IMR-90 (cell line): ENCODE results near the gene STEAP1. TPM values are rescaled to one million over a fixed set of nuclear protein-coding genes. Genes with fewer than 3 reads are reported as not detected.

Experiments used
- ATAC-seq: fragments of 200-7000 bp; cut with Tn5 transposase; 2 replicates; pipeline ENCODE4 v1.9.1; 2020; ENCODE audit warnings: low read depth, mild to moderate bottlenecking, moderate library complexity
- BruUV-seq: library from RNA; stranded (reverse); fragments of 400-500 nt; replicated peaks from 2 replicates; lab custom pipeline; 2021; lab: Mats Ljungman, UMichigan
- CTCF ChIA-PET: fragments of 300-600 bp; formaldehyde crosslinking; extraction: SDS; loops from one replicate; lab custom pipeline; 2021; ENCODE audit warnings: antibody characterized with exemption; lab: Yijun Ruan, JAX
- POLR2A ChIA-PET: fragments of 300-600 bp; sonication (Branson Sonifier 250); formaldehyde crosslinking; loops from one replicate; lab custom pipeline; 2022; ENCODE audit warnings: antibody characterized with exemption; ENCODE audit not compliant: unreplicated experiment; lab: Charles Lee
- DNase-seq: peaks from one replicate; pipeline ENCODE4 v3.0.0; 2013
- H2AFZ ChIP-seq: replicated peaks from 2 replicates; pipeline ENCODE3; 2013; ENCODE audit warnings: low read length, mild to moderate bottlenecking; ENCODE audit not compliant: poor library complexity
- H2AK5ac ChIP-seq: 2 replicates; pipeline ENCODE4 v1.6.1; 2013; ENCODE audit warnings: low read depth, low read length, inconsistent platforms
- H2AK9ac ChIP-seq: replicated peaks from 2 replicates; pipeline ENCODE3; 2013; ENCODE audit warnings: mild to moderate bottlenecking, low read depth, low read length, moderate library complexity; ENCODE audit not compliant: poor library complexity
- H2BK120ac ChIP-seq: 2 replicates; pipeline ENCODE4 v1.6.1; 2013; ENCODE audit warnings: low read depth, low read length, inconsistent platforms
- H2BK15ac ChIP-seq: 3 replicates; pipeline ENCODE4 v1.6.1; 2013; ENCODE audit warnings: low read depth, low read length, inconsistent platforms
- H2BK20ac ChIP-seq: 2 replicates; pipeline ENCODE4 v1.6.1; 2013; ENCODE audit warnings: low read depth, mild to moderate bottlenecking, inconsistent platforms, low read length, moderate library complexity
- H2BK5ac ChIP-seq: 2 replicates; pipeline ENCODE4 v1.6.1; 2013; ENCODE audit warnings: mild to moderate bottlenecking, low read depth, low read length, inconsistent platforms; ENCODE audit not compliant: poor library complexity, severe bottlenecking
- H3K14ac ChIP-seq: replicated peaks from 2 replicates; pipeline ENCODE4 v1.6.1; 2013; ENCODE audit warnings: low read depth, low read length, inconsistent platforms
- H3K18ac ChIP-seq: 2 replicates; pipeline ENCODE4 v1.6.1; 2013; ENCODE audit warnings: low read depth, low read length, control low read depth
- H3K23ac ChIP-seq: 2 replicates; pipeline ENCODE4 v1.6.1; 2013; ENCODE audit warnings: low read depth, low read length, inconsistent platforms
- H3K27ac ChIP-seq: 2 replicates; pipeline ENCODE4 v1.5.1; 2013; ENCODE audit warnings: mild to moderate bottlenecking, control low read depth, low read length; ENCODE audit not compliant: insufficient read depth
- H3K27me3 ChIP-seq: 2 replicates; pipeline ENCODE4 v1.6.1; 2013; ENCODE audit warnings: low read length; ENCODE audit not compliant: control insufficient read depth, insufficient read depth
- H3K36me3 ChIP-seq: 2 replicates; pipeline ENCODE4 v1.6.1; 2013; ENCODE audit warnings: low read length, mixed read lengths; ENCODE audit not compliant: control insufficient read depth, insufficient read depth
- H3K4ac ChIP-seq: 2 replicates; pipeline ENCODE4 v1.6.1; 2013; ENCODE audit warnings: low read depth, low read length, inconsistent platforms
- H3K4me1 ChIP-seq: 2 replicates; pipeline ENCODE4 v1.6.1; 2013; ENCODE audit warnings: low read length, mixed read lengths; ENCODE audit not compliant: control insufficient read depth, insufficient read depth
- H3K4me2 ChIP-seq: 2 replicates; pipeline ENCODE4 v1.6.1; 2013; ENCODE audit warnings: low read depth, mild to moderate bottlenecking, control low read depth, low read length, moderate library complexity
- H3K4me3 ChIP-seq: 2 replicates; pipeline ENCODE4 v1.5.1; 2013; ENCODE audit warnings: low read depth, mild to moderate bottlenecking, control low read depth, low read length, moderate library complexity; ENCODE audit not compliant: insufficient read depth
- H3K56ac ChIP-seq: 2 replicates; pipeline ENCODE4 v1.6.1; 2013; ENCODE audit warnings: low read length, inconsistent platforms; ENCODE audit not compliant: insufficient read depth; ENCODE audit errors: extremely low read depth
- H3K79me1 ChIP-seq, 2 experiments: 2 replicates each; pipeline ENCODE4 v1.6.1; 2013; ENCODE audit warnings: low read length in 2 of 2, inconsistent platforms in 1 of 2, low read depth in 1 of 2
- H3K9ac ChIP-seq: 2 replicates; pipeline ENCODE4 v1.6.1; 2013; ENCODE audit warnings: low read depth, low read length, control low read depth
- H3K9me1 ChIP-seq: 2 replicates; pipeline ENCODE4 v1.6.1; 2013; ENCODE audit warnings: low read length, inconsistent platforms; ENCODE audit not compliant: insufficient read depth
- H3K9me3 ChIP-seq: 2 replicates; pipeline ENCODE4 v1.6.1; 2013; ENCODE audit warnings: low read length; ENCODE audit not compliant: control insufficient read depth, insufficient read depth
- H4K20me1 ChIP-seq: 2 replicates; pipeline ENCODE4 v1.6.1; 2013; ENCODE audit warnings: low read length, inconsistent platforms; ENCODE audit not compliant: insufficient read depth
- H4K5ac ChIP-seq: 2 replicates; pipeline ENCODE4 v1.6.1; 2013; ENCODE audit warnings: mild to moderate bottlenecking, low read depth, low read length, control low read depth
- H4K8ac ChIP-seq, 2 experiments: 2 replicates each; pipeline ENCODE4 v1.6.1; 2013; ENCODE audit warnings: low read depth in 2 of 2, low read length in 2 of 2, control low read depth in 1 of 2, inconsistent platforms in 1 of 2
- H4K91ac ChIP-seq: 2 replicates; pipeline ENCODE4 v1.6.1; 2013; ENCODE audit warnings: low read depth, low read length, inconsistent platforms; ENCODE audit not compliant: insufficient read depth
- CEBPB ChIP-seq: IDR thresholded peaks from 2 replicates; pipeline ENCODE4 v1.6.1; 2012; ENCODE audit warnings: low read depth, low read length, improper control_type of control experiment
- MAFK ChIP-seq: IDR thresholded peaks from 2 replicates; pipeline ENCODE4 v1.6.1; 2012; ENCODE audit warnings: low read depth, low read length, improper control_type of control experiment
- RFX5 ChIP-seq: IDR thresholded peaks from 2 replicates; pipeline ENCODE4 v1.8.0; 2012; ENCODE audit warnings: low read depth, mild to moderate bottlenecking, low read length, moderate library complexity
- SMC3 ChIP-seq: fragments of 150-350 bp; IDR thresholded peaks from 2 replicates; pipeline ENCODE4 v1.6.1; 2016; ENCODE audit warnings: low read depth, mild to moderate bottlenecking, antibody characterized with exemption, low read length, moderate library complexity
- WGBS, 2 experiments: methylation state at CpG; one replicate each; pipeline versions ENCODE4 v1.1.5 to v1.1.7; 2013; ENCODE audit warnings: missing lambda C conversion rate in 2 of 2; ENCODE audit not compliant: insufficient read length in 1 of 2; ENCODE audit errors: extremely low coverage in 2 of 2; 5-methylcytosine and 5-hydroxymethylcytosine counted together
- dilution Hi-C: fragments of 300-500 bp; cut with HindIII; formaldehyde crosslinking; loops from one replicate; pipeline ENCODE4 v1.14.3; 2018; ENCODE audit warnings: low sequenced_read_pairs; ENCODE audit not compliant: unreplicated experiment
- in situ Hi-C: fragments of 300-500 bp; cut with MboI; formaldehyde crosslinking; loops from 3 replicates; pipeline ENCODE4 v1.14.3; 2019; ENCODE audit warnings: low sequenced_read_pairs, inconsistent platforms, mixed read lengths
- intact Hi-C: fragments of 100-400 bp; cut with micrococcal nuclease; formaldehyde crosslinking; loops from 2 replicates; pipeline ENCODE4 v1.10.0; 2022
- polyA plus RNA-seq, 3 experiments: library from polyadenylated mRNA; depleted of rRNA; stranded (reverse); fragments of >200 nt; gene quantifications; 2 replicates each; pipeline ENCODE4 v1.2.3, GENCODE V29; 2012; ENCODE audit warnings: low replicate concordance in 1 of 3
- total RNA-seq: library from RNA; depleted of rRNA; stranded (reverse); fragments of >200 nt; gene quantifications from 2 replicates; pipeline ENCODE4 v1.2.3, GENCODE V29; 2012
- TF ChIP-seq, protein P1 (sequence below): fragments of 150-350 bp; IDR thresholded peaks from 2 replicates; pipeline ENCODE4 v1.6.1; 2016; ENCODE audit warnings: low read depth, mild to moderate bottlenecking, low read length, moderate library complexity, borderline replicate concordance
- TF ChIP-seq, protein P2 (sequence below): conservative IDR thresholded peaks from 2 replicates; pipeline ENCODE4 v1.5.1; 2012; ENCODE audit warnings: mild to moderate bottlenecking, low read depth, low read length, improper control_type of control experiment

Gene STEAP1
- total and polyA plus RNA-seq, 2 of the 4 experiments (the other 2 are of a cell fraction): 3.9 to 5.2 TPM

- POLR2A ChIA-PET: no interaction called here
- no peaks in the 10 kb centered on the region for H3K27me3 ChIP-seq
- BruUV-seq: no TSS peak
Measured at GRCh38 chr7:90172121-90172520, 17.9 kb downstream of the STEAP1 start.

More at GRCh38 chr7:90172121-90172520, 17.9 kb downstream of the STEAP1 start:
- intact Hi-C loops (no loop called here), dilution Hi-C loops (no loop called here), in situ Hi-C loops (no loop called here)
- no peaks in the 10 kb centered on the region for H4K20me1 ChIP-seq
- no peaks in the 10 kb centered on the region for H3K9me1 ChIP-seq
- no peak overlapping the region for H3K23ac ChIP-seq
- no peak overlapping the region for H2AK9ac ChIP-seq
- H3K79me1 ChIP-seq: no peaks in the 10 kb centered on the region
- H3K9me3 ChIP-seq: no peaks in the 10 kb centered on the region; the same call in 1 of the 2 replicates
- WGBS, 2 experiments: no CpG with 5 or more reads among the region's 2 CpGs
- H3K4me2 ChIP-seq: no peak overlapping the region
- no peak overlapping the region for H2BK120ac ChIP-seq
- CTCF ChIA-PET: interaction anchor here (1.5 kb wide), 1 partner anchor 256 kb away, joined by 3 read pairs; no protein-coding TSS in a partner anchor
- H2BK5ac ChIP-seq: no peak overlapping the region
- H4K8ac ChIP-seq: no peak overlapping the region
- no peak overlapping the region for H3K18ac ChIP-seq
- ATAC-seq (no peak), DNase-seq (no peak)
- no peak overlapping the region for H2BK20ac ChIP-seq
- H2AFZ ChIP-seq: no peak overlapping the region
- no peak overlapping the region for H3K4me3 ChIP-seq
- H2AK5ac ChIP-seq: no peak overlapping the region
- H3K27ac ChIP-seq: no peak overlapping the region
- H3K14ac ChIP-seq: no peak overlapping the region
- no peak overlapping the region for H4K5ac ChIP-seq
- peaks cover 2% of the 10 kb centered on the region; the same call in 1 of the 2 replicates for H3K4me1 ChIP-seq
- H2BK15ac ChIP-seq: no peak overlapping the region
- H3K56ac ChIP-seq: no peak overlapping the region
- H3K36me3 ChIP-seq: no peaks in the 10 kb centered on the region
- TF ChIP-seq SMC3 (no peak), MAFK (no peak), RFX5 (no peak), CEBPB (no peak)
- TF ChIP-seq, protein P1, sequence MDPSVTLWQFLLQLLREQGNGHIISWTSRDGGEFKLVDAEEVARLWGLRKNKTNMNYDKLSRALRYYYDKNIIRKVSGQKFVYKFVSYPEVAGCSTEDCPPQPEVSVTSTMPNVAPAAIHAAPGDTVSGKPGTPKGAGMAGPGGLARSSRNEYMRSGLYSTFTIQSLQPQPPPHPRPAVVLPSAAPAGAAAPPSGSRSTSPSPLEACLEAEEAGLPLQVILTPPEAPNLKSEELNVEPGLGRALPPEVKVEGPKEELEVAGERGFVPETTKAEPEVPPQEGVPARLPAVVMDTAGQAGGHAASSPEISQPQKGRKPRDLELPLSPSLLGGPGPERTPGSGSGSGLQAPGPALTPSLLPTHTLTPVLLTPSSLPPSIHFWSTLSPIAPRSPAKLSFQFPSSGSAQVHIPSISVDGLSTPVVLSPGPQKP: no peak
- TF ChIP-seq, protein P2, sequence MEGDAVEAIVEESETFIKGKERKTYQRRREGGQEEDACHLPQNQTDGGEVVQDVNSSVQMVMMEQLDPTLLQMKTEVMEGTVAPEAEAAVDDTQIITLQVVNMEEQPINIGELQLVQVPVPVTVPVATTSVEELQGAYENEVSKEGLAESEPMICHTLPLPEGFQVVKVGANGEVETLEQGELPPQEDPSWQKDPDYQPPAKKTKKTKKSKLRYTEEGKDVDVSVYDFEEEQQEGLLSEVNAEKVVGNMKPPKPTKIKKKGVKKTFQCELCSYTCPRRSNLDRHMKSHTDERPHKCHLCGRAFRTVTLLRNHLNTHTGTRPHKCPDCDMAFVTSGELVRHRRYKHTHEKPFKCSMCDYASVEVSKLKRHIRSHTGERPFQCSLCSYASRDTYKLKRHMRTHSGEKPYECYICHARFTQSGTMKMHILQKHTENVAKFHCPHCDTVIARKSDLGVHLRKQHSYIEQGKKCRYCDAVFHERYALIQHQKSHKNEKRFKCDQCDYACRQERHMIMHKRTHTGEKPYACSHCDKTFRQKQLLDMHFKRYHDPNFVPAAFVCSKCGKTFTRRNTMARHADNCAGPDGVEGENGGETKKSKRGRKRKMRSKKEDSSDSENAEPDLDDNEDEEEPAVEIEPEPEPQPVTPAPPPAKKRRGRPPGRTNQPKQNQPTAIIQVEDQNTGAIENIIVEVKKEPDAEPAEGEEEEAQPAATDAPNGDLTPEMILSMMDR: no peak
- no peak overlapping the region for H4K91ac ChIP-seq
- no peak overlapping the region for H3K9ac ChIP-seq
- no peak overlapping the region for H3K4ac ChIP-seq
